ENCODE measurements around the gene CDH23. TPM values are rescaled to one million over a fixed set of nuclear protein-coding genes. Genes with fewer than 3 reads are reported as not detected.

Gene CDH23
- total and polyA plus RNA-seq, 12 donors: 1.7 to 20.2 (median 7.8) TPM

DNA sequence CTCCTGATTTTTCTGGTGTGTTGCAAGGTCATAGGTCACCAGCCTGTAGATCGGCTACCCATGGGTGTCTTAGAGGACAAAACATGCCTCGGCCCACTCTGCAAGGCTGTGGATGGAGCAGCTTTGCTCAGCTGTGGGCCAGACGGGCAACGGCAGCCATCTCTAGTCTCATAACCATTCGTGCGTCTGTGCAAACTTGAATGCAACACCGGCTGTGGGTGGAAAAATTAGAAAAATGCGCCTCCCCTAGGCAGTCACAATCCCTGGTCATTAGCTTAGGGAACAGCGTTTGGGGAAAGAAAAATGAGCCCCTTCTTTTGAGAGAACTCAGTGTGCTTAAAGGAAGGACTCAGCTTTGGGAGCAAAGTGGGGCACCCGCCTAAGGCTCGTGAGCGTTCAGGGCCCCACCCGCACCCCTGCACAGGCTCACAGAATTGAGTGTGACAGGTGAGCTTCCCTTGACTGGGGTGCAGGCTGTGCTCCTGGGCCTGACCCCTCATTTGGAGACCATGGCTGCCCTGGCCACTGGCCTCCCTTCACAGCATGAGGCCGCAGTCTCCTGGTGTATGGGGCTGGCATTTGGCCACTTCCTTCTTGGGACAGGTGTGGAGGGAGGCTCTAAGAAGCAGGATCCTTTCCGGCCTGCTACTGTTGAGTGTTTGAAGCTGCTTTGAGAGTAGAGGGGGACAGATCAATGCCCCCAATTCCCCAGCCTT is 174.9 kb downstream of the CDH23 start:
- H3K27me3 ChIP-seq: no peaks in the 10 kb centered on the region
- intact Hi-C loops (cut with DNase I): loop anchor here (5.0 kb wide), 3 partner anchors 174 to 254 kb away; partner anchors contain the start of genes CDH23 (in 1 of the 2) and SLC29A3 (in 1 of the 2)
- no peaks in the 10 kb centered on the region for H3K4me1 ChIP-seq (replicated peaks in 1 of 2)
- no peak overlapping the region for H3K4me3 ChIP-seq
- TF ChIP-seq POLR2A (IDR thresholded peaks at IDR 0.05): no peak
- no peaks in the 10 kb centered on the region for H3K9me3 ChIP-seq (replicated peaks in 1 of 3)
- 90 to 94% (median 92%) methylated on average over 14 to 15 of the region's 15 CpGs for WGBS, 4 donors
- no peaks in the 10 kb centered on the region for H3K36me3 ChIP-seq (replicated peaks in 1 of 2)
- no peak for DNase-seq
- no peak overlapping the region for H3K27ac ChIP-seq

DNA sequence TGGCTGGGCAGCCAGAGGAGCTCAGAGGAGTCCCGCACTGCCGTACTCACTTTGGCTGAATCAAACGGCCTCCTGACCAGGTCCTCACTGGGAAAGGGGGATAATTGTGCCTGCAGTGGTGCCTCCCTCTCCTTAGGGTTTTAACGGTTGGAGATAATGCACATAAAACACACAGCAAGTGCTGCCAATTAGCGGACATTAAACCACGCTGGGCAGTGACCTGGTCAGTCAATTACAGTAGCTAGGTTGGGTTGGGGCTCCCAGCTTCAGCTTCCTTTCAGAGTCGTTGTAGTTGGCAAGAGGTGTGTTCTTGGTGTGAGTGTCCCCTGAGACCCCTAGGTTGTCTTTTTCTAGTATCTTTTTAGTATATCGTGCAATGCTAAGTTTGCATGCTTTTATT is 176.2 kb downstream of the CDH23 start:
- Histone ChIP-seq H3K36me3 (replicated peaks in 1 of 2) (no peaks in the 10 kb centered on the region), H3K4me3 (no peak overlapping the region), H3K4me1 (replicated peaks in 1 of 2) (no peaks in the 10 kb centered on the region), H3K9me3 (replicated peaks in 1 of 3) (no peaks in the 10 kb centered on the region), H3K27ac (no peak overlapping the region), H3K27me3 (no peaks in the 10 kb centered on the region)
- DNase-seq: no peak
- TF ChIP-seq POLR2A (IDR thresholded peaks at IDR 0.05): no peak
- TF ChIP-seq, protein P1, sequence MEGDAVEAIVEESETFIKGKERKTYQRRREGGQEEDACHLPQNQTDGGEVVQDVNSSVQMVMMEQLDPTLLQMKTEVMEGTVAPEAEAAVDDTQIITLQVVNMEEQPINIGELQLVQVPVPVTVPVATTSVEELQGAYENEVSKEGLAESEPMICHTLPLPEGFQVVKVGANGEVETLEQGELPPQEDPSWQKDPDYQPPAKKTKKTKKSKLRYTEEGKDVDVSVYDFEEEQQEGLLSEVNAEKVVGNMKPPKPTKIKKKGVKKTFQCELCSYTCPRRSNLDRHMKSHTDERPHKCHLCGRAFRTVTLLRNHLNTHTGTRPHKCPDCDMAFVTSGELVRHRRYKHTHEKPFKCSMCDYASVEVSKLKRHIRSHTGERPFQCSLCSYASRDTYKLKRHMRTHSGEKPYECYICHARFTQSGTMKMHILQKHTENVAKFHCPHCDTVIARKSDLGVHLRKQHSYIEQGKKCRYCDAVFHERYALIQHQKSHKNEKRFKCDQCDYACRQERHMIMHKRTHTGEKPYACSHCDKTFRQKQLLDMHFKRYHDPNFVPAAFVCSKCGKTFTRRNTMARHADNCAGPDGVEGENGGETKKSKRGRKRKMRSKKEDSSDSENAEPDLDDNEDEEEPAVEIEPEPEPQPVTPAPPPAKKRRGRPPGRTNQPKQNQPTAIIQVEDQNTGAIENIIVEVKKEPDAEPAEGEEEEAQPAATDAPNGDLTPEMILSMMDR (IDR thresholded peaks at IDR 0.05): no peak
- 71 to 84% (median 75%) methylated on average over 5 to 8 of the region's 8 CpGs for WGBS, 4 donors
- intact Hi-C loops (cut with DNase I): loop anchor here (5.0 kb wide), 3 partner anchors 176 to 256 kb away; partner anchors contain the start of genes CDH23 (in 1 of the 2) and SLC29A3 (in 1 of the 2)

DNA sequence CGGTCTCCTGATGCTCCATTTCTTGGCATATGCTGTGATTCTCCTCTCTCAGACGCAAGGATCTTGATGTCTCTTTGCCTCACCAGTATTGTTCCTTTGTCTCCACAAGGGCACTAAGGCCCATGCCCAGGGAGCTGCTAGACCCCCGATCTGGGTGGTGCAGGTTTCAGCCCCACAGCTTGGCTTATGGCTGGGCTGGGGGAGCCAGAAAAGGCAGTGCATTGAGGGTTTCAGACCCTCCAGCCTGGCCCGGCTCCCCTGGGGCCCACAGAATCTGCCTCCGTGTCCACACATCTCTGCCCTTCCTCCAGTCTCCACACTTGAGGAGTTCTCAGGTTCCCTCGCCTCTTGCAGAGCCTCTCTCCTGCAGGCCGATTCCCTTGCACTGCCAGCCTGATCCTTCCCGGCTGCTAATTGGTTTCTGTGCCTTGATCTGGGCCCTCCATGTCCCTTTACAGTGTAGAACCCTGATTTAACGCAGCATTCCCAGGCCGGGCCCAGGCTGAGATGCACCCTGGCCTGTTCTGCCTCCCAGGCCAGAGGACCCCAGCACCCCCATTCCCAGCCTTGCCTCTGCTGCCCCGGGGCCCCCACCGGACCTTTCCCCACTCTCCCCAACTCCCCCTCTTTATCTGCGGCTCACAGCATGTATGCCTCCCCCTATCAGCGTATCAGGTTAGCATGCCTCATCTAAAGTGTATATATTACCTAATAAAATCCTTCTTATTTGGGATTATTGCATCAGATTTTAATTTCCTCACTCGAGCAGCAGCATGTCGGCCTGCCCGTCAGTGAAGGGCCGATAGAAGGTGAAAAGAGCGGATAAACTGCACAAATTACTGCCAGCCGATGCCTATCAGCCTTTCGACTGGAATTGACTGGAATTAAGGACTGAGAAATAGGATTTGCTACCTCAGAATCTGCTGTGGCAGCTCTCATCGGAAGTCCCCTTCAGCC is 177.1 kb downstream of the CDH23 start:
- WGBS, 4 donors: 83 to 89% (median 88%) methylated on average over 20 to 22 of the region's 22 CpGs
- Histone ChIP-seq H3K4me3 (no peak overlapping the region), H3K36me3 (replicated peaks in 1 of 2) (no peaks in the 10 kb centered on the region), H3K4me1 (replicated peaks in 1 of 2) (no peaks in the 10 kb centered on the region), H3K9me3 (replicated peaks in 1 of 3) (no peaks in the 10 kb centered on the region), H3K27ac (no peak overlapping the region), H3K27me3 (no peaks in the 10 kb centered on the region)
- intact Hi-C loops (cut with DNase I): loop anchor here (5.0 kb wide), 3 partner anchors 177 to 257 kb away; partner anchors contain the start of genes CDH23 (in 1 of the 2) and SLC29A3 (in 1 of the 2)
- TF ChIP-seq, protein P1 (IDR thresholded peaks at IDR 0.05): no peak
- no peak for TF ChIP-seq POLR2A (IDR thresholded peaks at IDR 0.05)
- no peak for DNase-seq

DNA sequence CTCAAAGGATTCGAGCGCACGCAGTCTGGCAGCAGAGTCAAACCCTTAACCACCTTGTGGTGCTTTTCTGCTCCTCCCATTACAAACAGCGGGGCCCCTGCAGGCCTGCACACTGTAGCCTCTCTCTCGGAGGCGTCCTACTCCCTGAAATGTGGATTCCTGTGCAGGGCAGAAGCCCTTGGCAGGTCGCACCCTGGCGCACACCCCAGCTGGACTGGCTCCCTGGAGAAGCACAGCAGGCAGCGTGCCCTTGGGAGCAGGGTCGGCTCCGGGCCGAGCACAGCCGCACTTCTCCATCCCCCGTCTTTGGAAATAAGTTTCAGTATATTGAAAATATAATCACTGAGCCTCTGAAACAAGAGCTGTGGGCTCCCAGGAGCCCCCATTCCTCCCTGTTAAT is 178.7 kb downstream of the CDH23 start:
- Histone ChIP-seq H3K36me3 (replicated peaks in 1 of 2) (no peaks in the 10 kb centered on the region), H3K4me3 (no peak overlapping the region), H3K27ac (no peak overlapping the region), H3K27me3 (no peaks in the 10 kb centered on the region), H3K4me1 (replicated peaks in 1 of 2) (no peaks in the 10 kb centered on the region), H3K9me3 (replicated peaks in 1 of 3) (no peaks in the 10 kb centered on the region)
- TF ChIP-seq, protein P1 (IDR thresholded peaks at IDR 0.05): no peak
- no peak for TF ChIP-seq POLR2A (IDR thresholded peaks at IDR 0.05)
- intact Hi-C loops (cut with DNase I): no loop called here
- WGBS, 4 donors: 51 to 86% (median 58%) methylated on average over 11 to 14 of the region's 14 CpGs
- DNase-seq: peak in 6 of 7 donors; percentile 27 to 73 (median 54)

Data from adrenal gland (tissue), 12 donors.